Lower leg skin (tissue), 4 donors: ENCODE data around the gene PLXNA2. TPM values are rescaled to one million over a fixed set of nuclear protein-coding genes. Genes with fewer than 3 reads are reported as not detected.
A peak's percentile ranks its signal among the peaks of the same experiment; 100 is the strongest.

ENCODE experiments used
- DNase-seq, 2 donors: peaks; one replicate each; pipeline ENCODE4 v3.0.0-alpha.2; 2019; ENCODE audit warnings: low spot score in 2 of 2
- H3K4me3 ChIP-seq: fragments of 200-600 bp; sonication (generic); 2 replicates; pipeline ENCODE4 v1.5.1; 2017; ENCODE audit warnings: mild to moderate bottlenecking, low read depth; ENCODE audit not compliant: poor library complexity, severe bottlenecking
- CTCF ChIP-seq, 3 donors: fragments of 450-650 bp; IDR thresholded peaks; one replicate each; pipeline ENCODE4 v1.5.1; 2016; ENCODE audit warnings: antibody characterized with exemption in 3 of 3, mild to moderate bottlenecking in 3 of 3, moderate library complexity in 2 of 3
- POLR2A ChIP-seq, 2 donors: fragments of 450-650 bp; IDR thresholded peaks; one replicate each; pipeline ENCODE4 v1.6.1; 2016 to 2017; ENCODE audit warnings: antibody characterized with exemption in 2 of 2, mild to moderate bottlenecking in 1 of 2, moderate library complexity in 1 of 2
- WGBS, 2 donors: methylation state at CpG; one replicate each; pipeline ENCODE4 v1.1.5; 2018; 5-methylcytosine and 5-hydroxymethylcytosine counted together
- intact Hi-C: fragments of 100-400 bp; cut with DNase I; formaldehyde crosslinking; loops from one replicate; pipeline ENCODE4 v1.15.0; 2023; ENCODE audit warnings: low total_unique reads
- total RNA-seq, 4 donors: library from RNA; depleted of rRNA; stranded (reverse); fragments of >200 nt; gene quantifications; one replicate each; pipeline ENCODE4 v1.1.0, GENCODE V29; 2016

Gene PLXNA2
- total RNA-seq, 4 donors from 2014 or later: 27.4 to 44.2 (median 36.9) TPM

- TF ChIP-seq CTCF (IDR thresholded peaks at IDR 0.05) (no peak), POLR2A (IDR thresholded peaks at IDR 0.05) (no peak)
- H3K4me3 ChIP-seq: no peak overlapping the region
- intact Hi-C loops: loop anchor here (10.0 kb wide), 1 partner anchor 50 kb away; no protein-coding TSS in a partner anchor
- 58 to 59% methylated on average over 5 of the region's 5 CpGs for WGBS, 2 donors
- no peak for DNase-seq
These were observed 59.1 kb downstream of the PLXNA2 start for GRCh38 chr1:208184966-208185654.

GRCh38 chr1:208183977-208184911 is 59.9 kb downstream of the PLXNA2 start:
- peak; percentile 87 to 88 for DNase-seq
- TF ChIP-seq POLR2A (IDR thresholded peaks at IDR 0.05): no peak
- TF ChIP-seq CTCF (IDR thresholded peaks at IDR 0.05): no peak
- WGBS, 2 donors: 23 to 48% methylated on average over 8 of the region's 8 CpGs
- intact Hi-C loops: loop anchor here (10.0 kb wide), 1 partner anchor 51 kb away; no protein-coding TSS in a partner anchor
- no peak overlapping the region for H3K4me3 ChIP-seq

GRCh38 chr1:208182880-208183645 is 61.1 kb downstream of the PLXNA2 start:
- TF ChIP-seq POLR2A (IDR thresholded peaks at IDR 0.05) (no peak), CTCF (IDR thresholded peaks at IDR 0.05) (no peak)
- no peak for DNase-seq
- intact Hi-C loops: loop anchor here (10.0 kb wide), 1 partner anchor 52 kb away; no protein-coding TSS in a partner anchor
- no peak overlapping the region for H3K4me3 ChIP-seq
- 85 to 91% methylated on average over 9 to 10 of the region's 10 CpGs for WGBS, 2 donors

- intact Hi-C loops: loop anchor here (10.0 kb wide), 1 partner anchor 53 kb away; no protein-coding TSS in a partner anchor
- no peak for TF ChIP-seq CTCF (IDR thresholded peaks at IDR 0.05)
- no peak for TF ChIP-seq POLR2A (IDR thresholded peaks at IDR 0.05)
- no peak overlapping the region for H3K4me3 ChIP-seq
- 79 to 84% methylated on average over 4 of the region's 4 CpGs for WGBS, 2 donors
- DNase-seq: no peak
These were observed 62.8 kb downstream of the PLXNA2 start for GRCh38 chr1:208181364-208181763.

DNA sequence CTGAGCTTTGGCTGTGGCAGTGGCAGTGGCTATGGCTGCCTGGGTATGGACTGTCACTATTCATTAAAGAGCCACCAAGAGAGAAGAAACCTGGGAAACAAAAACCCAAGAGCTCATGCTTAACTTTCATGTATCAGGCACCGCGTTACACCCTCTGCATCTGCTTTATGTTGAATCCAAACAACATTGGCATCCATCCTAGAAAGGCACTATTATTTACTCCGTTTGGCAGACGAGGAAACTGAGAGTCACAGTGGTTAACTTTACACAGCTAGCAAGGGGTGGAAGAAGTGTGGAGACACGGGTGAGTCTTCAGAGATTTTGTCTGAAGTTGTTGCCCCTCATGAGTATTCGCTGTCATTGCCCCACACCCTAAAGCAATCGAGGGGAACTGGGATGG is 63.8 kb downstream of the PLXNA2 start:
- 66 to 75% methylated on average over 7 of the region's 7 CpGs for whole genome bisulfite sequencing, 2 donors
- TF ChIP-seq POLR2A (IDR thresholded peaks at IDR 0.05): no peak
- no peak for TF ChIP-seq CTCF (IDR thresholded peaks at IDR 0.05)
- no peak overlapping the region for H3K4me3 ChIP-seq
- DNase-seq: no peak
- intact Hi-C loops: loop anchor here (10.0 kb wide), 1 partner anchor 54 kb away; no protein-coding TSS in a partner anchor
